Liver (tissue), 9 donors: ENCODE results near the gene CD8B. TPM values are rescaled to one million over a fixed set of nuclear protein-coding genes. Genes with fewer than 3 reads are reported as not detected.
"Not testable (repeated sequence)": the region's sequence is repeated elsewhere in the genome, so short reads cannot be mapped to it uniquely, and the experiment has no call there.

ENCODE experiments used
- DNase-seq: peaks from one replicate; pipeline ENCODE4 v3.0.0-alpha.2; 2017; ENCODE audit warnings: low spot score
- H3K27ac ChIP-seq, 2 donors: one replicate each; pipeline ENCODE4 v1.7.0; 2013; ENCODE audit warnings: inconsistent platforms in 2 of 2, low read length in 2 of 2, control low read depth in 1 of 2, low read depth in 1 of 2, mild to moderate bottlenecking in 1 of 2
- H3K27me3 ChIP-seq, 4 donors: one replicate each; pipeline versions ENCODE4 v1.6.1 to v1.7.0; 2013; ENCODE audit warnings: low read length in 3 of 4, inconsistent platforms in 1 of 4, mild to moderate bottlenecking in 1 of 4, moderate library complexity in 1 of 4; ENCODE audit not compliant: control insufficient read depth in 4 of 4, insufficient read depth in 4 of 4
- H3K36me3 ChIP-seq, 4 donors: one replicate each; pipeline versions ENCODE4 v1.6.1 to v1.7.0; 2013; ENCODE audit warnings: low read length in 3 of 4, mild to moderate bottlenecking in 3 of 4, low read depth in 1 of 4, moderate library complexity in 1 of 4; ENCODE audit not compliant: control insufficient read depth in 4 of 4, insufficient read depth in 3 of 4
- H3K4me1 ChIP-seq, 4 donors: one replicate each; pipeline versions ENCODE4 v1.6.1 to v1.7.0; 2013; ENCODE audit warnings: low read length in 3 of 4, mild to moderate bottlenecking in 3 of 4, moderate library complexity in 1 of 4; ENCODE audit not compliant: control insufficient read depth in 4 of 4, insufficient read depth in 4 of 4
- H3K4me3 ChIP-seq, 3 donors: one replicate each; pipeline versions ENCODE4 v1.6.1 to v1.7.0; 2013; ENCODE audit warnings: low read length in 3 of 3, control low read depth in 1 of 3, low read depth in 1 of 3, mild to moderate bottlenecking in 1 of 3
- H3K9ac ChIP-seq, 2 donors: one replicate each; pipeline ENCODE4 v1.7.0; 2013; ENCODE audit warnings: low read length in 2 of 2, mild to moderate bottlenecking in 2 of 2, moderate library complexity in 2 of 2, control low read depth in 1 of 2, low read depth in 1 of 2
- H3K9me3 ChIP-seq, 4 donors: one replicate each; pipeline versions ENCODE4 v1.6.1 to v1.7.0; 2013; ENCODE audit warnings: low read length in 3 of 4; ENCODE audit not compliant: control insufficient read depth in 4 of 4
- JUND ChIP-seq, 2 donors: IDR thresholded peaks; 2 replicates each; pipeline ENCODE4 v1.6.1; 2016; ENCODE audit warnings: antibody characterized with exemption in 2 of 2
- WGBS: extraction: QIAGEN DNeasy Blood & Tissue Kit; methylation state at CpG from one replicate; pipeline ENCODE4 v1.1.7; 2013; 5-methylcytosine and 5-hydroxymethylcytosine counted together
- polyA plus RNA-seq, 2 donors: library from polyadenylated mRNA; stranded (reverse) in 1 of 2; unstranded in 1 of 2; fragments of 200-250 nt in 1 of 2; fragments of >200 nt in 1 of 2; fragmentation: Nextera tagmentation in 1 of 2; extraction: Ambion mirVana in 1 of 2; gene quantifications; one replicate each; pipeline versions ENCODE4 v1.2.1 to v1.2.3, GENCODE V29; 2013 to 2015
- total RNA-seq, 2 donors: library from RNA; depleted of rRNA; stranded (reverse); fragments of >200 nt; gene quantifications; one replicate each; pipeline ENCODE4 v1.2.3, GENCODE V29; 2014
- donor health status: healthy.
- donor health status: healthy.
- donor health status: healthy.
- donor health status: healthy.
- donor health status: healthy.

Gene CD8B
- total and polyA plus RNA-seq, 4 donors, result 0.17 to 1.0 (median 0.64) TPM

DNA sequence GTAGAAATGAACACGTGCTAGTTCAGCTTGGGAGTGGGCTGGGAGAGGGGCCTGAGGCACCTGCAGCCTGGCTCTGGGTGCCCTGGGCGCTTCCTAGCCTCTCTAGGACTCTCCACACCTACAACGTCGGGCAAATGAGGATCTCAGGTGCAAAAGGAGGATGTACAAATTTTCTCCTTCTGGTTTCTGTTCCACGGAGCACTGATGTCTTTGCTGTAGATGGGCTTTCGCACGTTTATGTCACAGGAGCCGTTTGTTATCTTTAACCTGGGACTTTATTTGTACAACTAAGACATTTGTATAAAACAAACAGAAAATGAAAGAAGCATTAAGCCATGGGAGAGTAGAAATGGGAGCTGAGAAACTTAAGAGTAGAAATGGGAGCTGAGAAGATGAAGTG, 20.4 kb downstream of the CD8B start:
- H3K27me3 ChIP-seq, DNase-seq, H3K9ac ChIP-seq, H3K4me3 ChIP-seq, H3K9me3 ChIP-seq, H3K36me3 ChIP-seq, H3K4me1 ChIP-seq, H3K27ac ChIP-seq: not testable (repeated sequence)
- 71% methylated on average over 7 of the region's 8 CpGs for WGBS

DNA sequence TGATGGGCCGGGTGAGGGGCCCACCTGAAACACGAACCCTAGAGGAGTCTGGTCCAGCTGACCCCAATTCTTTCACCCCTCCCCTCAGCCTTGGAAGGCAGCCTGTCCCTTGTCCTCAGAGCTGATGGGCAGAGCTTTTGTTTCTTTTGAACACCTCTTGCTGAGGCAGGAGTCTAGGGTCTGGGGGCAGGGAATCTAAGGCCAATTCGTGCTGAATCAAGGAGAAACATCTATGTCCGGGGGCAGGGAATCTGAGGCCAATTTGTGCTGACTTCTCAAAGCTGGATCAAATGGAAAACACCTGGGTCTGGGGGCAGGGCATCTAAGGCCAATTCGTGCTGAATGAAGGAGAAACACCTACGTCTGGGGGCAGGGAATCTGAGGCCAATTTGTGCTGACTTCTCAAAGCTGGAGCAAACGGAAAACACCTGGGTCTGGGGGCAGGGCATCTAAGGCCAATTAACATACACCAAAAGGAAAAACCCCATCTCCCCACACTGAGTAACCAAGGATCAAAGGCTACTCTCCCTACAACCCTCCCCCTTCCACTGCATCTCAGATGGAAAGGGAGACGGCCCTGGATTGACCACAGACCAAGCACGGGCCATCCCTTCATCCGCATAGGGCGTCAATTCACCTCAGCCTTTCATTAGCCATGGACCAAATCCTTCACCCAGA, 21.7 kb downstream of the CD8B start:
- not testable (repeated sequence) for H3K9ac ChIP-seq, H3K27me3 ChIP-seq, H3K27ac ChIP-seq, H3K36me3 ChIP-seq, H3K4me1 ChIP-seq, DNase-seq, H3K9me3 ChIP-seq, H3K4me3 ChIP-seq
- WGBS, result 85% methylated on average over 9 of the region's 11 CpGs

- H3K4me3 ChIP-seq, result not testable (repeated sequence)
Observed at GRCh38 chr2:86839455-86839854, 22.2 kb downstream of the CD8B start.

DNA sequence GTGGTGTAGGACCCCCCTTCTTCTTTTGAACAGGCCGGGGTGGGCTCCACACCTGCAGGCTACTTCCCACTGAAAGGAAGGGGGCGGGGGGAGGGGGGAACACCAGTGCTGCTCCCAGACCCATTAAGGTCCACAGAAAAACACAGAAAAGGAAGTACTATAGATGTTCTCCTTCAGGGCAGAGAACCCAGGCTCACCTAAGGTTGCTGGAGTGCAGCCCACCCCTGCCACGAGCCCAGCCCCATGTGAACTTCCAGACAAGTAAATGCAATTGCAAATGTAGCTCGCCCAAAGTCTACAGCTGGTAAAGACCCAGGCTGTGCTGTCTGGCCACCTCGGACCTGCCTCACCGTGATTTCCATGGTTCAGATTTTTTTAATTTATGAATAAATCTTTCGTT, 24.0 kb downstream of the CD8B start:
- H3K27me3 ChIP-seq, H3K9me3 ChIP-seq, H3K4me1 ChIP-seq, H3K9ac ChIP-seq, DNase-seq, H3K36me3 ChIP-seq, H3K4me3 ChIP-seq, H3K27ac ChIP-seq: not testable (repeated sequence)
- WGBS, result 80% methylated on average over 6 of the region's 7 CpGs

More at GRCh38 chr2:86839455-86839854, 22.2 kb downstream of the CD8B start:
- 95% methylated on average over 7 of the region's 7 CpGs for WGBS
- not testable (repeated sequence) for H3K9me3 ChIP-seq, H3K27ac ChIP-seq, DNase-seq, H3K27me3 ChIP-seq, H3K9ac ChIP-seq, H3K36me3 ChIP-seq, H3K4me1 ChIP-seq

GRCh38 chr2:86836915-86837695, 24.6 kb downstream of the CD8B start:
- peak in 1 of 2 donors; percentile 41 for TF ChIP-seq JUND (IDR thresholded peaks at IDR 0.05)
- H3K36me3 ChIP-seq, H3K9ac ChIP-seq, DNase-seq, H3K4me1 ChIP-seq, H3K9me3 ChIP-seq, H3K27me3 ChIP-seq, H3K4me3 ChIP-seq, H3K27ac ChIP-seq: not testable (repeated sequence)
- 63% methylated on average over 15 of the region's 19 CpGs for WGBS

DNA sequence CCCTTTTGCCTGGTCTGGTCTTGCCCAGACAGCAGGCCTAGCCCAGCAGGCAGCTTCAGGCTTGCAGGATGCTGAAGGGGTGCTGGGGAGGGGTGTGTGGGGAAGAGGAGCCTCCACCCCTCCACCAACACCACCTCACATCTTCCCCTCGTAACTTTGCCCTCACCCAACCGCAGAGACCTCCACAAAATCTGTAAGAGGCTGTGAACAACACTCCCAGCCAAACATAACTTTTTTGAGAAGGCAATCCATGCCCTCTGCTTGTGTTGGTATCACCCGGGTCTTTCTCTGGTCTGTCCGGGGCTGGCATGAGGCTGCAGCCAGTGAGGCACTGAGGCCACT, 26.2 kb downstream of the CD8B start:
- H3K4me1 ChIP-seq, H3K36me3 ChIP-seq, H3K27me3 ChIP-seq, H3K9ac ChIP-seq, H3K9me3 ChIP-seq, H3K4me3 ChIP-seq, H3K27ac ChIP-seq, DNase-seq: not testable (repeated sequence)
- WGBS, result 70% methylated on average over 4 of the region's 4 CpGs
